ENCODE results near the gene PSMB11.
"Not testable (repeated sequence)": the region's sequence is repeated elsewhere in the genome, so short reads cannot be mapped to it uniquely, and the experiment has no call there.

PSMB11 gene

DNA sequence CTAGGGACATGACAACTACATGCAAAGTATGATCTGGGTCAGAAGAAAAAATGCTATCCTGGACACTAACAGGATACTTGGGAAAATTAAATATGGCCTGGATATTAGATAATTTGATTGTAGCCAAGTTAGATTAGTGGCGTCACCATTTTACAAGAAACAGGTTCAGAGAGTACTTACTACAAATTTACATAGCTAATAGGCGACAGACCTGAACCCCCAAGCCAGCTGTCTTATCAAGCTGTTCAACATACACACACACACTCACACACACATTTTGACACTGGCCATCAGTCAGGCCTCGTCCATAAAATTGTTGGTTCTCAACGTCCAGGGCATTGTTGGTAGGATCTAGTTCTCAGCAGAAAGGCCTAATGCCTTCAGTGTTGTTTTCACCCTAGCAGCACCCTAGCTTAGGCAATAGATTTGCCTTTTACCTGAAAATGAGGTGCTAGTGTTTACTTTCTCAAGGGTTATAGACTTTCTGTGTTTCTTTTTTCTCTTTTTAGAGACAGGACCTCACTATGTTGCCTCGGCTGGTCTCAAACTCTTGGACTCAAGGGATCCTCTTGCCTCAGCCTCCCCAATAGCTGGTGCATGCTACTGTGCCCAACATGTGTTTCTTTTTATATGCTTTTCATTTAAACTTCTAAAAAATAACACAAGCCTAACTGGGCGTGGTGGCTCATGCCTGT lies 28.8 kb upstream of the PSMB11 start:
- CTCF ChIA-PET: interaction anchor here (0.6 to 7.9 kb wide), 5 partner anchors 11 to 96 kb away, joined by 3 to 62 read pairs (median 11); no protein-coding TSS in a partner anchor
- TF ChIP-seq, protein P1, sequence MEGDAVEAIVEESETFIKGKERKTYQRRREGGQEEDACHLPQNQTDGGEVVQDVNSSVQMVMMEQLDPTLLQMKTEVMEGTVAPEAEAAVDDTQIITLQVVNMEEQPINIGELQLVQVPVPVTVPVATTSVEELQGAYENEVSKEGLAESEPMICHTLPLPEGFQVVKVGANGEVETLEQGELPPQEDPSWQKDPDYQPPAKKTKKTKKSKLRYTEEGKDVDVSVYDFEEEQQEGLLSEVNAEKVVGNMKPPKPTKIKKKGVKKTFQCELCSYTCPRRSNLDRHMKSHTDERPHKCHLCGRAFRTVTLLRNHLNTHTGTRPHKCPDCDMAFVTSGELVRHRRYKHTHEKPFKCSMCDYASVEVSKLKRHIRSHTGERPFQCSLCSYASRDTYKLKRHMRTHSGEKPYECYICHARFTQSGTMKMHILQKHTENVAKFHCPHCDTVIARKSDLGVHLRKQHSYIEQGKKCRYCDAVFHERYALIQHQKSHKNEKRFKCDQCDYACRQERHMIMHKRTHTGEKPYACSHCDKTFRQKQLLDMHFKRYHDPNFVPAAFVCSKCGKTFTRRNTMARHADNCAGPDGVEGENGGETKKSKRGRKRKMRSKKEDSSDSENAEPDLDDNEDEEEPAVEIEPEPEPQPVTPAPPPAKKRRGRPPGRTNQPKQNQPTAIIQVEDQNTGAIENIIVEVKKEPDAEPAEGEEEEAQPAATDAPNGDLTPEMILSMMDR (IDR thresholded peaks at IDR 0.05; ENCODE audit: insufficient read depth, low read length, missing control alignments): no peak
- POLR2A ChIA-PET: interaction anchor here (1.4 kb wide), 1 partner anchor 10 kb away, joined by 3 read pairs; no protein-coding TSS in a partner anchor
- DNase-seq (ENCODE audit: low read depth, low spot score): no peak
- no peak overlapping the region for H3K4me3 ChIP-seq (ENCODE audit: low read depth, low read length)

- POLR2A ChIA-PET; DNase-seq (ENCODE audit: low read depth, low spot score); H3K4me3 ChIP-seq (ENCODE audit: low read depth, low read length): not testable (repeated sequence)
- CTCF ChIA-PET: interaction anchor here (1.9 to 7.9 kb wide), 4 partner anchors 7 to 43 kb away, joined by 5 to 62 read pairs (median 10); no protein-coding TSS in a partner anchor
Measured at GRCh38 chr14:23013749-23014054, 28.3 kb upstream of the PSMB11 start.

DNA sequence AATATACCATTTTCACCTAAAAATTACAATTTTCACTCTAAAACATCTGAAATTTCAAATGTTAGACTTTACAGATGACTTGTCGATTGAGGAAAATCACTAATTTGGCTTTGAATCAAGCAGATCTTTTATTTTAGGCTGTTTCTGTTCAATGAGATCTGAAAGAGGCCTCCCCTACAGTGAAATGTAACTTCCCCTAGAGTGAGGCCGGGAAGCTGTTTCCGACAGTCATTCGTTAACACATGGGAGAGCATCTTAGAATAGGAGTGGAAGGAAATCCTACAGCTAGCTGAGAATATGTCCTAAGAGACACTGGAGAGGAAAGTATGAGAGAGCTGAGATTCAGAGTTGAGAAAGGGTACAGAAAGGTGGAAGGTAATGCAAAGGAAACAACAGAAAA lies 26.4 kb upstream of the PSMB11 start:
- no peak overlapping the region for H3K4me3 ChIP-seq (ENCODE audit: low read depth, low read length)
- TF ChIP-seq, protein P1 (IDR thresholded peaks at IDR 0.05; ENCODE audit: insufficient read depth, low read length, missing control alignments): no peak
- DNase-seq (ENCODE audit: low read depth, low spot score): no peak
- ChIA-PET POLR2A (no interaction called here), CTCF (interaction anchor here (1.2 to 7.9 kb wide), 3 partner anchors 9 to 53 kb away, joined by 3 to 62 read pairs (median 6); no protein-coding TSS in a partner anchor)

GRCh38 chr14:23017091-23017490 lies 24.9 kb upstream of the PSMB11 start:
- TF ChIP-seq, protein P1 (IDR thresholded peaks at IDR 0.05; ENCODE audit: insufficient read depth, low read length, missing control alignments): no peak
- DNase-seq (ENCODE audit: low read depth, low spot score): no peak
- CTCF ChIA-PET: interaction anchor here (1.0 to 7.9 kb wide), 4 partner anchors 10 to 461 kb away, joined by 3 to 62 read pairs (median 6); no protein-coding TSS in a partner anchor
- POLR2A ChIA-PET: no interaction called here
- no peak overlapping the region for H3K4me3 ChIP-seq (ENCODE audit: low read depth, low read length)

DNA sequence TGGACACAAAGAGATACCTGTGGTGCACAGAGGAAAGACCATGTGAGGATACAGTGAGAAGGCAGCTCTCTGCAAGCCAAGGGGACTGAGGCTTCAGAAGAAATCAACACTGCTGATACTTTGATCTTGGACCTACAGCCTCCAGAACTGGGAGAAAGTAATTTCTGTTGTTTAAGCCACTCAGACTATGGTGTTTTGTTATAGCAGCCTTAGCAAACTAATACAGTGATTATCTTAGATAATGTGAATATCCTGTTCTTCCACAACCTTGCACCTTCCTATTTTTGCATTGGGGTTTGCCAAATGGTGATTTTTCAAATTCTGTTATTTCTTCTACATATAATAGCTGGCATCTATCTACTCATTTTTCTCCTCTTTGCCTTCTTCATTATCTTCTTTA lies 23.9 kb upstream of the PSMB11 start:
- ChIA-PET CTCF (interaction anchor here (0.6 to 1.3 kb wide), 4 partner anchors 10 to 32 kb away, joined by 3 to 4 read pairs (median 3); no protein-coding TSS in a partner anchor), POLR2A (no interaction called here)
- H3K4me3 ChIP-seq (ENCODE audit: low read depth, low read length): no peak overlapping the region
- TF ChIP-seq, protein P1 (IDR thresholded peaks at IDR 0.05; ENCODE audit: insufficient read depth, low read length, missing control alignments): no peak
- DNase-seq (ENCODE audit: low read depth, low spot score): no peak

GRCh38 chr14:23020143-23021128 lies 21.6 kb upstream of the PSMB11 start:
- H3K4me3 ChIP-seq (ENCODE audit: low read depth, low read length): no peak overlapping the region
- DNase-seq (ENCODE audit: low read depth, low spot score): no peak
- POLR2A ChIA-PET: no interaction called here
- TF ChIP-seq, protein P1 (IDR thresholded peaks at IDR 0.05; ENCODE audit: insufficient read depth, low read length, missing control alignments): no peak
- CTCF ChIA-PET: interaction anchor here (0.9 to 2.8 kb wide), 5 partner anchors 11 to 49 kb away, joined by 3 to 12 read pairs (median 5); partner anchors contain the start of gene CDH24

Data from AG04449 (cell line).